Measurements from ENCODE around the gene LY86.

LY86 gene

GRCh38 chr6:6566766-6567165, 21.8 kb upstream of the LY86 start:
- ChIA-PET CTCF (no interaction called here), POLR2A (ENCODE audit: low non-redundant PET) (no interaction called here)
- no peak for TF ChIP-seq CTCF (conservative IDR thresholded peaks at IDR 0.05; ENCODE audit: low read depth)
- no peak overlapping the region for H3K27ac ChIP-seq
- no peak for DNase-seq (ENCODE audit: low spot score)

GRCh38 chr6:6569096-6569810, 19.3 kb upstream of the LY86 start:
- no peak for TF ChIP-seq CTCF (conservative IDR thresholded peaks at IDR 0.05; ENCODE audit: low read depth)
- CTCF ChIA-PET: interaction anchor here (0.5 to 0.6 kb wide), 3 partner anchors 21 to 1076 kb away, joined by 3 to 6 read pairs (median 3); no protein-coding TSS in a partner anchor
- H3K27ac ChIP-seq: no peak overlapping the region
- no peak for DNase-seq (ENCODE audit: low spot score)
- POLR2A ChIA-PET (ENCODE audit: low non-redundant PET): no interaction called here

GRCh38 chr6:6569811-6570164, 18.7 kb upstream of the LY86 start:
- CTCF ChIA-PET: interaction anchor here (0.5 to 0.6 kb wide), 3 partner anchors 78 to 1076 kb away, joined by 3 to 4 read pairs (median 4); no protein-coding TSS in a partner anchor
- no peak overlapping the region for H3K27ac ChIP-seq
- DNase-seq (ENCODE audit: low spot score): no peak
- TF ChIP-seq CTCF (conservative IDR thresholded peaks at IDR 0.05; ENCODE audit: low read depth): no peak
- POLR2A ChIA-PET (ENCODE audit: low non-redundant PET): no interaction called here

- no peak for DNase-seq (ENCODE audit: low spot score)
- no peak overlapping the region for H3K27ac ChIP-seq
- ChIA-PET POLR2A (ENCODE audit: low non-redundant PET) (no interaction called here), CTCF (no interaction called here)
- no peak for TF ChIP-seq CTCF (conservative IDR thresholded peaks at IDR 0.05; ENCODE audit: low read depth)
Measured at GRCh38 chr6:6570929-6571671, 17.4 kb upstream of the LY86 start.

- CTCF ChIA-PET: interaction anchor here (0.7 kb wide), 1 partner anchor 17 kb away, joined by 4 read pairs; no protein-coding TSS in a partner anchor
- no peak for DNase-seq (ENCODE audit: low spot score)
- no peak overlapping the region for H3K27ac ChIP-seq
- TF ChIP-seq CTCF (conservative IDR thresholded peaks at IDR 0.05; ENCODE audit: low read depth): no peak
- POLR2A ChIA-PET (ENCODE audit: low non-redundant PET): no interaction called here
Measured at GRCh38 chr6:6575143-6575542, 13.4 kb upstream of the LY86 start.

GRCh38 chr6:6577735-6578134, 10.8 kb upstream of the LY86 start:
- DNase-seq (ENCODE audit: low spot score): no peak
- H3K27ac ChIP-seq: no peak overlapping the region
- no peak for TF ChIP-seq CTCF (conservative IDR thresholded peaks at IDR 0.05; ENCODE audit: low read depth)
- CTCF ChIA-PET: no interaction called here
- POLR2A ChIA-PET (ENCODE audit: low non-redundant PET): no interaction called here

Measured in RWPE1 (cell line).